Stimulated activated CD8-positive, alpha-beta memory T cell treated with anti-CD3 and anti-CD28 coated beads, Interleukin-15, amount 100 ng/mL, for 24 hours (primary cell): ENCODE measurements around the gene CHST13.
"Not testable (repeated sequence)": the region's sequence is repeated elsewhere in the genome, so short reads cannot be mapped to it uniquely, and the experiment has no call there.

Experiments
- DNase-seq: peaks from one replicate; pipeline ENCODE4 v3.0.0-alpha.2; 2020; ENCODE audit warnings: low read depth

Gene CHST13

DNA sequence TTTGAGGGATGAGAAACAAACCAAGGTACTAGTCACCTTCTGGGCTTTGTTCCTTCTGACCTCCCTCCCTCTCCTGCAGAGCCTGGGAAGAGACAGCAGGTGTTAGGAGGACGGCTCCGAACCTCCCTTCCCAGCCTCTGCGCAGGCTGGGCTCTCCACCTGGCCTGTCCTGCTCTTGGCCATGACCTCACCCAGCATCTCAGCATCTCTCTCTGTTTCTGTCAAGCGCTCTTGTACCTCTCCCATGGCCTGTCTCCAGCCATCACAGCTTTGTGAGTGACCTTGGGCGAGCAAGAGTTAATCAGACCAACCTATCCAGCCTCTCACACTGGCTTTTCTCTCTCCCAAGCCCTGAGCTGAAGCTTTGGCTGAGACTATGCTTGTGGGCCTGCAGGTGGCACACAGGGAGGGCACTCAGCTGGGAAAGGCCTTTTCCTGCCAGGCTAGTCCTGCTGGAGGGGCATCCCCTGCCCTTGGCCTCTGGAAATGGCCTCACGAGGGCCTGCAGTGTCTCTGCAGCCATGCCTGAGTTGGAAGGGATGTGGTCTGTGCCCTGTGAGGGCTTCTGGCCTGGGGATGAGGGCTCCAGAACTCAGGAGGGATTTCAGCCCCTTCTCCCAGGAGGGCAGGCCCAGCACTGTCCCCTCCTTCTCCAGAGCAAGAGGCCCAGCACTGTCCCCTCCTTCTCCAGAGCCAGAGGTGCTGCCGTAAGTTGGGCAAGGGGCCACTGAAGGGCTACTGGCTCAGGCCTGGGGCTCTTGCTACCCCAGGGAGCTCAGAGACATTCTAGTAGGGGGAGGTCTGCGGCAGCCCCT lies 2.1 kb downstream of the CHST13 start:
- no peak for DNase-seq

DNA sequence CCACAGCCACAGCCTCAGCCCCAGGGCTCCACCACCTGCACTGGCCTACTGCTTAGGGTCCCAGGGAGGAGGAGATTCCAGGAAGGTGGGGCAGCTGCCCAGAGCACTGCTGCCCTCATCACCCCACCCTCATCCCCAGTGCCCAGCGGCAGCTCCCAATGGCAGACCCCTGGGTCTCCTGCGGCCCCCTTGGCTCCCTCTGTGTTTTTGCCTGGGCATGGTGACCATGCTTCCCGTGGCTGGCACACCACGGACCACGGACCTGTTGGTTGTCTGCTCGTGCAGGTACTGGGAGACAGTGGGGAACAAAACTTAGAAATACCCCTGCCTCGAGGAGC lies 2.7 kb downstream of the CHST13 start:
- no peak for DNase-seq

- DNase-seq: no peak
Measured at GRCh38 chr3:126527006-126527405, 3.1 kb downstream of the CHST13 start.

DNA sequence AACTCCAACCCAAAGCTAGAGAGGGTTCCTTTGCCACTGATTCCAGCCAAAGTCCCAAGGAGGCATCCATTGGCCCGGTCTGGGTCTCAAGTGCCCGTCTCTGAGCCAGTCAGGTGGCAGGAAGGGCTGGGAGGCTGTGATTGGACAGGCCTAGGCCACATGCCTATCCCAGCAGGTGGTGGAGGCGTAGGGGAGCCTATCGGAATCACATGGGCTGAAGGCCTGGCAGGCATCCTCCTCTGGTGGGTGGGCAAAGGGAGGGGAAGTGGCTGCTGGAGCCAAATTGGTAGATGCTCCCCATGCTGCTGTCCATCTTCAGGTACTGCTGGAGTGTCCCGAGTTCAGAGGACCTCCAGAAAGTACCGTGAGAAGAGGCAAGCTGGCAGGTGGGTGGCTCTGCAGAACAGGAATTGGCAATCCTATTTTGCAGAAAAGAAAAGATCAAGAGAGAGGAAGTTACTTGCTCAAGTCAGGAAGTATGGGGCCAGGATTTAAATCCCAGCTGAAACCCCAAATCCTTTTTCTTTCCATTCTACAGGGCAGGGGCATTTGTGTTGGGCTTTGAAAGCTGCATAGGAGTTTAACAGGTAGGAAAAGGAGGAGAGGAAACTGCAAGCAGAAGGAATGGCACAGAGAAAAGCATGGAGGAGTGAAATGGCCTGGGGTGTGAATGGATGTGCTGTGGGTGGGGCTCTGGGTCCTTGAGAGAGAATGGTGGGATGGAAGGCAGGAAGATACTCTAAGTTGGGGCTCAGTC lies 3.7 kb downstream of the CHST13 start:
- no peak for DNase-seq

DNA sequence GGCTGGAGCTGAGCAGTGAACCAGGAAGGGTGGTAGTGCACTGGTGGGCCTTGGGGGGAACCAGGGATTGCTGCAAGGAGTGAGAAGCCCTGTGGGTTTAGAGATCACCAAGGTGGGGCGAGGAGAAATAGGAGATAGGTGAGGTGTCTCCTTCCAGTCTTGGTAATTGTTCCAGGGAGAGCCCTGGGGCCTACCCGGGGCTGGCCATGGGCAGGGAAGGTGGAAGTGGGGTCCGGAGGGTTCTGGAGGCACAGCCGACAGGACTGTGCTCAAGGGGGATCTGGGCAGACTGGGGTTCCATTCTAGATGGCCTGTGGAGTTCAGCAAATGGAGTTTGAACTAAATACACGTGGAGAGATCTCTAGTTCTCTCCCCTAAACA lies 4.5 kb downstream of the CHST13 start:
- DNase-seq: no peak

GRCh38 chr3:126528800-126529541 lies 5.0 kb downstream of the CHST13 start:
- DNase-seq: no peak

DNA sequence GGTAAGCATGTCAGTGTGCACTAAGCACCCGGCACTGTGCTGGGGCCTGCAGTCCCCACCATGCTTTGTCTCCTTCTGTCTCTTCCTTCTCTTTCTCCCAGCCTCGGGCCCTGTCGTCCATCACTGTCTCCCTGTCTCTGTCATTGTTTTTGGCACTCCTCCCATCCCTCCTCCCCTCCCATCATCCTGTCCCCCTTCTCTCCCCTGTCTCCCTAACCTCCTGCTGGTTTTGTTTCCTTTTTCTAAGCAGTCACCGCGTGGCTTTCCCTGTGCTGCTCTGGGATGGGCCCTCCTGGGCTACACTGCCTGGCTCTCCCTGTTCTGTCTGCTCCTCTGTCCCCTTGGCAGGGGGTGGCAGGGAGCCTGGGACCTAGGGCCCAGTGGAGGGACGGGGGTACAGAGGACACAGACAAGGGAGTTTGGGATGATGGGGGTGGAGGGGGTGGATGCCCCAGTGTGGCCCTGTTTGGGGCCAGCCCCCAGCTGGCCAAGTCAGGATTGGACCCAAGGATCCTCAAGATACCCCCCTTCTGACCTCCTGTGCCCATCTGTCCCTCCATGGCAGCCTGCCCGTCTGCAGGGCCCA lies 5.7 kb downstream of the CHST13 start:
- DNase-seq: no peak

DNA sequence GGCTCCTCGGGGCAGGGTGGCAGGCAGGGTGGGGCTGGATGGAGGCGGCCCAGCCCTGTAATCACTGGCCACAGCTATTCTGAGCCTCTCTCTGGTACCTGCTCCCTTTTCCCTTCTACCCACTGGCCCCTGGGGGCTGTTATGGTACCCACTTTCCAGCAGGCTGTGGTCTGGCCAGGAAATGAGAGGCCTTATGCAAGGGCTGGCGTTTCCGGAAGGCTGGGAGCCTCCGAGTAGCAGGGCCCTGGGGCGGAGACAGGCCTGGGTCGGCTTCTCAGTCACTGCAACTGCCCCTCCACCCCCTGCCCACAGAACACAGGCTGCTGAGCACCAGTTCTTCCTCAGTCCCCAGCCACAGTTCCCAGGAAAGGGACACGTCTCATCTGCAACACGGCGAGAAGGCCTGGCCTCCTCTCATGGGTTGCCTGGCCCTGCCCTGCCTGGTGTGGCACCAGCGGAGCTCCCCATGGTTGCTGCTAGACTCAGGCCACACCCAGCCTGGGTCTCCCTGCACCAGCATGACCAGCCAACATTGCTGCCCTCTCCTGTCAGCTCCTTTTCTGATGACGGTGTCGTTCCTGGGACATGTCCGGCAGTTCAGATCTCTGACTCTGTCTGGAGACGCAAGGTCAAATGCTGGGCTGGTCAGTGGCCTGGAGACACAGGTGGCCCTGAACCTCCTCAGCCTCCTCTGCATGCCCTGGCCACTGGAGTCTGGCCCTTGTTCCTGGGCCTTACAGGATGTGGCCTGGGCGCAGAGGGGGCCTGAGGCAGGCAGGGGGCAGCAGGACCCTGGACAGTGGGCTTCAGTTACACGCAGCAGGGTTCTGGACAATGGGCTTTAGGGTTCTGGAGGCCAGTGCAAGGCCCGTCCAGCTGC lies 6.5 kb downstream of the CHST13 start:
- no peak for DNase-seq

DNA sequence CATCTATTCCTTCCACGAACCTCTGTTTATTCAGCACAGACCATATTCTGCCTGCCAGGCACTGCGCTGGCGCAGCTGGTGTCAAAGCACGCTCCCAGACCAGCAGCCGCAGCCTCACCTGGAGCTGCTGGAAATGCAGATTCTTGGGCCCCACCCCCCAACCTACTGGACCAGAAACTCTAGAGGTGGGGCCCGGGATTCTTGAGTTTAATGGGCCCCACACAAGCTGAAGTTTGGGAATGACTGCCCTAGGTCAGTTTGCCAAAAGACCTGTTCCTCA lies 7.0 kb downstream of the CHST13 start:
- no peak for DNase-seq

- DNase-seq: no peak
Measured at GRCh38 chr3:126533506-126533905, 9.6 kb downstream of the CHST13 start.

DNA sequence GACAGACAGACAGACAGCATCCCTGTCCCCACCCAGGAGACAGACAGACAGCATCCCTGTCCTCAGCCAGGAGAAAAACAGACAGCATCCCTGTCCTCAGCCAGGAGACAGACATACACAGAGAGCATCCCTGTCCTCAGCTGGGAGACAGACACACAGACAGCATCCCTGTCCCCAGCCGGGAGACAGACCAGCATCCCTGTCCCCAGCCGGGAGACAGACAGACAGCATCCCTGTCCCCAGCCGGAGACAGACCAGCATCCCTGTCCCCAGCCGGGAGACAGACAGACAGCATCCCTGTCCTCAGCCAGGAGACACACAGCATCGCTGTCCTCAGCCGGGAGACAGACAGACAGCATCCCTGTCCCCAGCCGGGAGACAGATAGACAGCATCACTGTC lies 10.8 kb downstream of the CHST13 start:
- DNase-seq: not testable (repeated sequence)

DNA sequence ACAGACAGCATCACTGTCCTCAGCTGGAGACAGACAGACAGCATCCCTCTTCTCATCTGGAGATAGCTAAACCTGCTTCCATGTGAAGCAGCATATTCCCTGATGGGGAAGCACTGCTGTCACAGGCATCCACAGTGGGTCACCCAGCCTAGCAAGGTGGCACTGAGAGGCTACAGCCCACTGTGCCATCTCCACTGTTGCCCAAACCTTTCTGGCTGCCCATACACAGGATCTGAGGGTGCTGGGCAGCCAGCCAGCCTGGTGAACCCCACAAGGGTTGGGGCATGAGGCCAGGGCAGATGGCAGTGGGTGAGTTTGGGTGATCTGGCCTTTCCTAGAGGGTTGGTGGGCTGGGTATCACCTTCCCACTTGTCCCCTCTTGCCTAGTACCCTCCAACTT lies 11.7 kb downstream of the CHST13 start:
- no peak for DNase-seq

- no peak for DNase-seq
Measured at GRCh38 chr3:126536126-126536525, 12.2 kb downstream of the CHST13 start.

- no peak for DNase-seq
Measured at GRCh38 chr3:126537116-126537729, 13.3 kb downstream of the CHST13 start.

GRCh38 chr3:126537730-126538281 lies 13.9 kb downstream of the CHST13 start:
- DNase-seq: no peak

DNA sequence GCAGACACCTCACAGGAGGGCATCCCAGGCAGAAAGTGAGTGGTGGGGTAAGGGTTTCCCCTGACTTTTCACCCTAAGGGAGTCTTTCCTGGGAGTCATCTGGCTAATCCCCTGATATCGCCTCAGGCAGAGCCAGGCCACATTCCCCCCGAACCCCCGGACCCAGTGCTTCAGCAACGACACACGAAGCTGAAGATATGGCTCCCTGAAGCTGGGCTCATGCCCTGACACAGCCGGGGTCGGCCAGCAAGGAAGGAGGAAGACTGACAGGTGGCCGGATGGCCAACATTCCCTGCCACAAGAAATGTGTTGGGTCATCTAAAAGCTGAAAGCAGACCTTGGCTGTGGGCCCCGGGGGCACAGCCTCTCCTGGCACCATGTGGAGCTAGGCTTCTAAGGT lies 14.4 kb downstream of the CHST13 start:
- DNase-seq: no peak

DNA sequence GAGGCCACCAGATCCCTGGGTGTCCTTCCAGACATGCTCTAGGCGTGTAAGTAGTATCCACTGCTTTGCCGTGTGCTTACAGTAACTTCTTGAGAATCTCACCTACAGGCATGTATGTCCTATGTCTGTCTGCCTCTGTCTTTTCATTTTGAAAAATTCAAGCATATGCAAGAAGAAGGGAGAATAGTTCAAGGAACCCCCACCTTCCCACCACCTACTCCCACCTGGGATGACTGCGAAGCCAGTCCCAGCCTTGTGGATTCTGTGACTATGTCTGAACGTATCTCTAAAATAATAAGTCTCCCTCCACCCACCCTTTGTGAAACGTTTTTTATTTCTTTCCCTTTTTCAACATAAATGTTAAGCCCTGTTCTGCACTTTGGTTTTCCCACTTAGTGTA lies 15.0 kb downstream of the CHST13 start:
- DNase-seq: no peak

DNA sequence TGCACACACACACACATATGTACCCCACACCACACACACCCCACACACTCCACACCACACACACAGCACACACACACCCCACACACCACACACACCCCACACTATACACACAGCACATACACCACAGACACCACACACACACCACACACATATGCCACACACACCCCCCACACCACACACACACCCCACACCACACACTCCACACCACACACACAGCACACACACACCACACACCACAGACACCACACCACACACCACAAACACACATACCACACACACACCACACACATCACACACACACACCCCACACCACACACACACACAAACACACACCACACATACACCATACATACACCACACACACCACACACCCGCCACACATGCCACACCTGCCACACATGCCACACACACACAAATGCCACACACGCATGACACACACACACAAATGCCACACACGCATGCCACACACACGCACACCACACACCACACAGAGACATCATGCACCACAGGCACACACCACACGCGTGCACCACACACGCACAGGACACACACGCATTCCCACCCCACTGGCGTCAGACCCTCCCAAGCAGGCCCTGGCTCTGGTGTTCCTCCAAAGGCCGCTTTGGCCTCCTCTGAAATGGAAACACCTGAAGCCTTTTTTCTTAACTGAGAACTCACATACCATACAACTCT lies 15.7 kb downstream of the CHST13 start:
- DNase-seq: no peak

GRCh38 chr3:126540342-126540849 lies 16.4 kb downstream of the CHST13 start:
- DNase-seq: no peak

GRCh38 chr3:126540951-126541627 lies 17.1 kb downstream of the CHST13 start:
- no peak for DNase-seq
